HepG2 (cell line): Measurements from ENCODE around the gene RREB1. TPM values are rescaled to one million over a fixed set of nuclear protein-coding genes. Genes with fewer than 3 reads are reported as not detected.

Experiments used
- BRD4 ChIP-seq: sonication (generic); formaldehyde crosslinking; IDR thresholded peaks from 2 replicates; pipeline ENCODE4 v1.4.0; 2020; ENCODE audit warnings: missing genetic modification reagents
- CEBPB ChIP-seq: IDR thresholded peaks from 2 replicates; pipeline ENCODE4 v1.6.1; 2011; ENCODE audit warnings: low read depth, low read length, improper control_type of control experiment, borderline replicate concordance
- EED ChIP-seq: sonication (generic); formaldehyde crosslinking; IDR thresholded peaks from 2 replicates; pipeline ENCODE4 v1.5.0; 2020; ENCODE audit warnings: mild to moderate bottlenecking, missing genetic modification reagents
- HBP1 ChIP-seq: IDR thresholded peaks from 2 replicates; pipeline ENCODE4 v1.6.1; 2016; ENCODE audit warnings: low read depth, control low read depth
- HDAC2 ChIP-seq: sonication (generic); formaldehyde crosslinking; IDR thresholded peaks from 2 replicates; pipeline ENCODE4 v1.4.0; 2020; ENCODE audit warnings: missing genetic modification reagents
- HOXA9 ChIP-seq: sonication (generic); formaldehyde crosslinking; IDR thresholded peaks from 2 replicates; pipeline ENCODE4 v1.8.1; 2022; ENCODE audit warnings: missing genetic modification reagents, mild to moderate bottlenecking, moderate library complexity, borderline replicate concordance
- MYC ChIP-seq: sonication (generic); formaldehyde crosslinking; IDR thresholded peaks from 2 replicates; pipeline ENCODE4 v1.9.0; 2021; ENCODE audit warnings: missing genetic modification reagents, borderline replicate concordance
- PRDM4 ChIP-seq: sonication (generic); formaldehyde crosslinking; IDR thresholded peaks from 2 replicates; pipeline ENCODE4 v1.9.0; 2021; ENCODE audit warnings: missing genetic modification reagents, borderline replicate concordance
- PRPF4 ChIP-seq: fragments of 200-400 bp; formaldehyde crosslinking; IDR thresholded peaks from 2 replicates; pipeline ENCODE4 v1.6.1; 2016; ENCODE audit warnings: low read length, low read depth; ENCODE audit not compliant: poor library complexity, severe bottlenecking
- TSC22D2 ChIP-seq: sonication (generic); formaldehyde crosslinking; IDR thresholded peaks from 2 replicates; pipeline ENCODE4 v1.5.1; 2020; ENCODE audit warnings: missing genetic modification reagents, mild to moderate bottlenecking, borderline replicate concordance
- ZC3H13 ChIP-seq: sonication (generic); formaldehyde crosslinking; IDR thresholded peaks from 2 replicates; pipeline ENCODE4 v1.8.1; 2023; ENCODE audit warnings: mild to moderate bottlenecking, missing genetic modification reagents, moderate library complexity
- ZFP62 ChIP-seq: sonication (generic); formaldehyde crosslinking; IDR thresholded peaks from 2 replicates; pipeline ENCODE4 v1.4.0; 2020; ENCODE audit warnings: missing genetic modification reagents
- ZNF224 ChIP-seq: sonication (generic); formaldehyde crosslinking; IDR thresholded peaks from 2 replicates; pipeline ENCODE4 v1.5.0; 2020; ENCODE audit warnings: mild to moderate bottlenecking, missing genetic modification reagents
- polyA plus RNA-seq, 8 experiments: library from polyadenylated mRNA; depleted of rRNA in 3 of 8; stranded (reverse) in 7 of 8; unstranded in 1 of 8; fragments of >200 nt; fragmentation: Illumina TruSeq in 4 of 8; extraction: Trizol in 4 of 8; gene quantifications; 2 replicates each; pipeline versions ENCODE4 v1.2.1 to v1.2.3, GENCODE V29; 2011 to 2016; ENCODE audit warnings: low read depth in 4 of 8, missing spikeins in 1 of 8, mixed read lengths in 1 of 8; ENCODE audit not compliant: insufficient read depth in 1 of 8
- total RNA-seq, 5 experiments: library from RNA; depleted of rRNA; stranded (reverse); fragments of >200 nt; fragmentation: Illumina TruSeq; extraction: Trizol; gene quantifications; 2 replicates each; pipeline ENCODE4 v1.2.3, GENCODE V29; 2016; ENCODE audit warnings: low read depth in 1 of 5
- TF ChIP-seq, protein P1 (sequence below), 2 experiments: IDR thresholded peaks; 2 replicates each; pipeline ENCODE4 v1.6.1; 2011 to 2012; ENCODE audit warnings: low read length in 2 of 2, borderline replicate concordance in 1 of 2, low read depth in 1 of 2, mild to moderate bottlenecking in 1 of 2, moderate library complexity in 1 of 2
- TF ChIP-seq, protein P2 (sequence below): IDR thresholded peaks from 2 replicates; pipeline ENCODE4 v1.4.0; 2020; ENCODE audit warnings: mild to moderate bottlenecking, missing genetic modification reagents
- TF ChIP-seq, protein P3 (sequence below): IDR thresholded peaks from 2 replicates; pipeline ENCODE4 v1.6.1; 2016; ENCODE audit warnings: missing compliant biosample characterization, missing genetic modification reagents, borderline replicate concordance

The RREB1 gene
- total and polyA plus RNA-seq, 2 of the 13 experiments (the other 11 are each of a cell fraction or from before 2014, with no cell fraction given), result 6.1 to 23.2 TPM

GRCh38 chr6:7171119-7171518 lies 63.4 kb downstream of the RREB1 start (continued):
- peak; percentile 21; the same call in 1 of the 2 replicates for TF ChIP-seq MYC (CRISPR knock-in tag)
- no peak for TF ChIP-seq TSC22D2 (CRISPR knock-in tag)
- TF ChIP-seq ZNF224 (CRISPR knock-in tag), result no peak
- no peak for TF ChIP-seq HOXA9 (CRISPR knock-in tag)
- no peak; the same call in 1 of the 2 replicates for TF ChIP-seq ZC3H13 (CRISPR knock-in tag)
- TF ChIP-seq, protein P1, sequence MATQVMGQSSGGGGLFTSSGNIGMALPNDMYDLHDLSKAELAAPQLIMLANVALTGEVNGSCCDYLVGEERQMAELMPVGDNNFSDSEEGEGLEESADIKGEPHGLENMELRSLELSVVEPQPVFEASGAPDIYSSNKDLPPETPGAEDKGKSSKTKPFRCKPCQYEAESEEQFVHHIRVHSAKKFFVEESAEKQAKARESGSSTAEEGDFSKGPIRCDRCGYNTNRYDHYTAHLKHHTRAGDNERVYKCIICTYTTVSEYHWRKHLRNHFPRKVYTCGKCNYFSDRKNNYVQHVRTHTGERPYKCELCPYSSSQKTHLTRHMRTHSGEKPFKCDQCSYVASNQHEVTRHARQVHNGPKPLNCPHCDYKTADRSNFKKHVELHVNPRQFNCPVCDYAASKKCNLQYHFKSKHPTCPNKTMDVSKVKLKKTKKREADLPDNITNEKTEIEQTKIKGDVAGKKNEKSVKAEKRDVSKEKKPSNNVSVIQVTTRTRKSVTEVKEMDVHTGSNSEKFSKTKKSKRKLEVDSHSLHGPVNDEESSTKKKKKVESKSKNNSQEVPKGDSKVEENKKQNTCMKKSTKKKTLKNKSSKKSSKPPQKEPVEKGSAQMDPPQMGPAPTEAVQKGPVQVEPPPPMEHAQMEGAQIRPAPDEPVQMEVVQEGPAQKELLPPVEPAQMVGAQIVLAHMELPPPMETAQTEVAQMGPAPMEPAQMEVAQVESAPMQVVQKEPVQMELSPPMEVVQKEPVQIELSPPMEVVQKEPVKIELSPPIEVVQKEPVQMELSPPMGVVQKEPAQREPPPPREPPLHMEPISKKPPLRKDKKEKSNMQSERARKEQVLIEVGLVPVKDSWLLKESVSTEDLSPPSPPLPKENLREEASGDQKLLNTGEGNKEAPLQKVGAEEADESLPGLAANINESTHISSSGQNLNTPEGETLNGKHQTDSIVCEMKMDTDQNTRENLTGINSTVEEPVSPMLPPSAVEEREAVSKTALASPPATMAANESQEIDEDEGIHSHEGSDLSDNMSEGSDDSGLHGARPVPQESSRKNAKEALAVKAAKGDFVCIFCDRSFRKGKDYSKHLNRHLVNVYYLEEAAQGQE (IDR thresholded peaks at IDR 0.05; ENCODE audit: borderline replicate concordance in 1 of 2, low read depth in 1 of 2, low read length in 2 of 2), result peak in 1 of 2 experiments; percentile 22; a peak in 1 of 4 replicates
- TF ChIP-seq, protein P2, sequence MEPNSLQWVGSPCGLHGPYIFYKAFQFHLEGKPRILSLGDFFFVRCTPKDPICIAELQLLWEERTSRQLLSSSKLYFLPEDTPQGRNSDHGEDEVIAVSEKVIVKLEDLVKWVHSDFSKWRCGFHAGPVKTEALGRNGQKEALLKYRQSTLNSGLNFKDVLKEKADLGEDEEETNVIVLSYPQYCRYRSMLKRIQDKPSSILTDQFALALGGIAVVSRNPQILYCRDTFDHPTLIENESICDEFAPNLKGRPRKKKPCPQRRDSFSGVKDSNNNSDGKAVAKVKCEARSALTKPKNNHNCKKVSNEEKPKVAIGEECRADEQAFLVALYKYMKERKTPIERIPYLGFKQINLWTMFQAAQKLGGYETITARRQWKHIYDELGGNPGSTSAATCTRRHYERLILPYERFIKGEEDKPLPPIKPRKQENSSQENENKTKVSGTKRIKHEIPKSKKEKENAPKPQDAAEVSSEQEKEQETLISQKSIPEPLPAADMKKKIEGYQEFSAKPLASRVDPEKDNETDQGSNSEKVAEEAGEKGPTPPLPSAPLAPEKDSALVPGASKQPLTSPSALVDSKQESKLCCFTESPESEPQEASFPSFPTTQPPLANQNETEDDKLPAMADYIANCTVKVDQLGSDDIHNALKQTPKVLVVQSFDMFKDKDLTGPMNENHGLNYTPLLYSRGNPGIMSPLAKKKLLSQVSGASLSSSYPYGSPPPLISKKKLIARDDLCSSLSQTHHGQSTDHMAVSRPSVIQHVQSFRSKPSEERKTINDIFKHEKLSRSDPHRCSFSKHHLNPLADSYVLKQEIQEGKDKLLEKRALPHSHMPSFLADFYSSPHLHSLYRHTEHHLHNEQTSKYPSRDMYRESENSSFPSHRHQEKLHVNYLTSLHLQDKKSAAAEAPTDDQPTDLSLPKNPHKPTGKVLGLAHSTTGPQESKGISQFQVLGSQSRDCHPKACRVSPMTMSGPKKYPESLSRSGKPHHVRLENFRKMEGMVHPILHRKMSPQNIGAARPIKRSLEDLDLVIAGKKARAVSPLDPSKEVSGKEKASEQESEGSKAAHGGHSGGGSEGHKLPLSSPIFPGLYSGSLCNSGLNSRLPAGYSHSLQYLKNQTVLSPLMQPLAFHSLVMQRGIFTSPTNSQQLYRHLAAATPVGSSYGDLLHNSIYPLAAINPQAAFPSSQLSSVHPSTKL (CRISPR knock-in tag), result peak; percentile 42; the same call in 1 of the 2 replicates
- no peak for TF ChIP-seq PRDM4 (CRISPR knock-in tag)
- 0 out of 2 replicates have a peak, but pooled peaks have one; percentile 29 for TF ChIP-seq HBP1 (CRISPR knock-in tag)
- 0 out of 2 replicates have a peak, but pooled peaks have one; percentile 40 for TF ChIP-seq BRD4
- TF ChIP-seq ZFP62, result no peak
- TF ChIP-seq HDAC2, result peak; percentile 60; the same call in 1 of the 2 replicates
- TF ChIP-seq CEBPB, result no peak
- TF ChIP-seq EED, result no peak
- no peak for TF ChIP-seq PRPF4
- TF ChIP-seq, protein P3, sequence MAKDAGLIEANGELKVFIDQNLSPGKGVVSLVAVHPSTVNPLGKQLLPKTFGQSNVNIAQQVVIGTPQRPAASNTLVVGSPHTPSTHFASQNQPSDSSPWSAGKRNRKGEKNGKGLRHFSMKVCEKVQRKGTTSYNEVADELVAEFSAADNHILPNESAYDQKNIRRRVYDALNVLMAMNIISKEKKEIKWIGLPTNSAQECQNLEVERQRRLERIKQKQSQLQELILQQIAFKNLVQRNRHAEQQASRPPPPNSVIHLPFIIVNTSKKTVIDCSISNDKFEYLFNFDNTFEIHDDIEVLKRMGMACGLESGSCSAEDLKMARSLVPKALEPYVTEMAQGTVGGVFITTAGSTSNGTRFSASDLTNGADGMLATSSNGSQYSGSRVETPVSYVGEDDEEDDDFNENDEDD (CRISPR knock-in tag), result peak; percentile 28; the same call in 1 of the 2 replicates
